ENCODE results near the gene CARD19. TPM values are rescaled to one million over a fixed set of nuclear protein-coding genes. Genes with fewer than 3 reads are reported as not detected.

CARD19 gene
- total RNA-seq, 4 donors from 2014 or later = 53.4 to 93.6 (median 60.7) TPM

DNA sequence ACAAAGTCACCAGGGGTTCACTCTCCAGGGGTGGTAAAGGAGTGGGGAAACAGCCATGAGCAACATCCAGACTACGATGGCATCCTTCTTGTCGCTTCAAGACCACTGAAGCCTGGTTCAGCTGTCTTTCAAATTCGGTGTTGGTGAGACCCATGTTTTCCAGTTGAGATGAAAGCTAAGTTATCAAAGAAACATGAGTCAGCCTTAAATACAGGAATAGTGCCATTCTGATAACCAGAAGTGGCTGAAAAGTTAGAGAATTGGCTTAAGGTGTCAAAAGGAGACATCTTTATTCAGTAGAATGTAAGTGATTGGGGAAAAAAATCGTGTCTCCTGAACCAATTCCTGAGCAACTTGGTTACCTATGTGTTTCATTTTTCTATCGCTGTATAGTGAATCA, 7.0 kb upstream of the CARD19 start:
- Histone ChIP-seq H3K27me3 (no peaks in the 10 kb centered on the region), H3K9me3 (peaks cover 0 to 13% (median 0%) of the 10 kb centered on the region in 4 donors), H3K36me3 (peaks cover 0 to 8% (median 0%) of the 10 kb centered on the region in 3 donors), H3K27ac (no peak overlapping the region), H3K4me3 (no peak overlapping the region), H3K4me1 (peaks cover 0 to 27% (median 13%) of the 10 kb centered on the region in 4 donors)
- 87 to 93% methylated on average over 5 of the region's 5 CpGs for WGBS, 2 donors
- TF ChIP-seq EP300 (IDR thresholded peaks at IDR 0.05) (no peak), POLR2A (IDR thresholded peaks at IDR 0.05) (no peak)
- TF ChIP-seq, protein P1, sequence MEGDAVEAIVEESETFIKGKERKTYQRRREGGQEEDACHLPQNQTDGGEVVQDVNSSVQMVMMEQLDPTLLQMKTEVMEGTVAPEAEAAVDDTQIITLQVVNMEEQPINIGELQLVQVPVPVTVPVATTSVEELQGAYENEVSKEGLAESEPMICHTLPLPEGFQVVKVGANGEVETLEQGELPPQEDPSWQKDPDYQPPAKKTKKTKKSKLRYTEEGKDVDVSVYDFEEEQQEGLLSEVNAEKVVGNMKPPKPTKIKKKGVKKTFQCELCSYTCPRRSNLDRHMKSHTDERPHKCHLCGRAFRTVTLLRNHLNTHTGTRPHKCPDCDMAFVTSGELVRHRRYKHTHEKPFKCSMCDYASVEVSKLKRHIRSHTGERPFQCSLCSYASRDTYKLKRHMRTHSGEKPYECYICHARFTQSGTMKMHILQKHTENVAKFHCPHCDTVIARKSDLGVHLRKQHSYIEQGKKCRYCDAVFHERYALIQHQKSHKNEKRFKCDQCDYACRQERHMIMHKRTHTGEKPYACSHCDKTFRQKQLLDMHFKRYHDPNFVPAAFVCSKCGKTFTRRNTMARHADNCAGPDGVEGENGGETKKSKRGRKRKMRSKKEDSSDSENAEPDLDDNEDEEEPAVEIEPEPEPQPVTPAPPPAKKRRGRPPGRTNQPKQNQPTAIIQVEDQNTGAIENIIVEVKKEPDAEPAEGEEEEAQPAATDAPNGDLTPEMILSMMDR (IDR thresholded peaks at IDR 0.05) = no peak
- DNase-seq (ENCODE audit: low spot score in 2 of 2) = no peak

DNA sequence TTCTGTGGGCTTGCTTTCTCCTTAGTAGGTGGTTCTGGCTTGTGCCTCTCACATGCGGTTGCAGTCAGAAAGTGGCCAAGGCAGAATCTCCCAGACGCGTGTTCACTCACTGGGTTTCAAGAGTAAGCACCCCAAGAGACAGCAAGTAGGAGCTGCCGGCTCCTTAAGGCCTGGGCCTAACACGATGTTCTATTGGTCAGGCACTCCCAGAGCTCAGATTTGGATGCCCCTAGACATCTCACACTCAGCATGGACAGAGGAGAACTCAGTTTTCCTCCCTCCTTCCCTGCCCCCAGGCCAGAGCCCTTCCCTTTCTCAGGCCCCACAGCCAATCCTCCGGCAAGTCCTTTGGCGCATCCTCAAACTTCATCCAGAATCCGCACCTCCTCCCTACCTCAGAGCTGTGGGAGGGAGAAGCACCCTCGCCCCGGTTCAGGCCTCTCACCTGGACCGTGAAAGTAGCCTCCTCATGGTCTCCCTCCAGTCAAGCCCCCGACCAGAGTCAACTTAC, 6.5 kb upstream of the CARD19 start:
- 83 to 86% methylated on average over 12 of the region's 12 CpGs for WGBS, 2 donors
- Histone ChIP-seq H3K27ac (no peak overlapping the region), H3K27me3 (no peaks in the 10 kb centered on the region), H3K9me3 (peaks cover 0 to 13% (median 0%) of the 10 kb centered on the region in 4 donors), H3K4me1 (peaks cover 0 to 32% (median 18%) of the 10 kb centered on the region in 4 donors), H3K4me3 (no peak overlapping the region), H3K36me3 (peaks cover 0 to 8% (median 0%) of the 10 kb centered on the region in 3 donors)
- TF ChIP-seq EP300 (IDR thresholded peaks at IDR 0.05) (no peak), POLR2A (IDR thresholded peaks at IDR 0.05) (no peak)
- TF ChIP-seq, protein P1 (IDR thresholded peaks at IDR 0.05) = no peak
- no peak for DNase-seq (ENCODE audit: low spot score in 2 of 2)

DNA sequence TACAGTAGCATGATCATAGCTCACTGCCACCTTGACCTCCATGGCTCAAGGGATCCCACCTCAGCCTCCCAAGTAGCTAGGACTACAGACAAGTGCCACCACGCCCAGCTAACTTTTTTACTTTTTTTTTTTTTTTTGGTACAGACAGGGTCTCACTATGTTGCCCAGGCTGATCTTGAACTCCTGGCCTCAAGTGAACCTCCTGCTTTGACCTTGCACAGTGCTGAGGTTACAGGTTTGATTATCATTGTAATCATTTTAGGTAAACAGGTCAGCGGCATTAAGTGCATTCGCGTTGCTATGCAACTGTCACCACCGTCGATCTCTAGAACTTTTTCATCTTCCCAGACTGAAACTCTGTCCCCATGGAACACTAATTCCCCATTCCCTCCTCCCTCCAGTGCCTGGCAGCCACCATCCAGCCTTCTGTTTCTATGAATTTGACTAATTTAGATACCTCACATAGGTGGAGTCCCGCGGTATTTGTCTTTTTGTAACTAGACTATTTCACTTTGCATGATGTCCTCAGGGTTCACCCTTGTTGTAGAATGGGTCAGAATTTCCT, 5.8 kb upstream of the CARD19 start:
- WGBS, 2 donors = 86 to 89% methylated on average over 8 of the region's 8 CpGs
- H3K27me3 ChIP-seq = no peaks in the 10 kb centered on the region

DNA sequence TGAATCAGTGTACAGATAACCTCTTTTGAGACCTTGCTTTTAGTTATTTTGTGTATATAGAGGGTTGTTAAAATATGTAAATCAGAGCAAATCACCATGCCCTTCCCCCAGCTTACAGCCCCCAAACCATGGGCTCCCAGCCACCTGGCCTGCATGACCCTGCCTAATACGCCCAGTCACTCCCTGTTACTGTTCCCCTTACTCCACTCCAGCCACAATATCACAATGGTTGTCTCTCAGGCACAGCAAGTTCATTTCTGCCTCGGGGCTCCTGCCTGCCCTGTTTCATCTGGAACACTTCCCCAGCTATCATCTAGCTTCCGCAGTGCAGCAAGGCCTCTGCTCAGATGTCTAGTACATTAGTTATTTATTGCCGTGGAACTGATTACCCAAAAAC, 5.0 kb upstream of the CARD19 start:
- Histone ChIP-seq H3K9me3 (peaks cover 0 to 11% (median 0%) of the 10 kb centered on the region in 4 donors), H3K27ac (no peak overlapping the region), H3K36me3 (peaks cover 0 to under 1% (median 0%) of the 10 kb centered on the region in 3 donors), H3K27me3 (no peaks in the 10 kb centered on the region), H3K4me1 (peaks cover 0 to 39% (median 24%) of the 10 kb centered on the region in 4 donors), H3K4me3 (no peak overlapping the region)
- TF ChIP-seq POLR2A (IDR thresholded peaks at IDR 0.05) (no peak), EP300 (IDR thresholded peaks at IDR 0.05) (no peak)
- TF ChIP-seq, protein P1 (IDR thresholded peaks at IDR 0.05) = no peak
- DNase-seq (ENCODE audit: low spot score in 2 of 2) = no peak
- WGBS, 2 donors = 58 to 68% methylated on average over 4 of the region's 4 CpGs

More for the DNA sequence above, 5.8 kb upstream of the CARD19 start:
- TF ChIP-seq POLR2A (IDR thresholded peaks at IDR 0.05) (no peak), EP300 (IDR thresholded peaks at IDR 0.05) (no peak)
- TF ChIP-seq, protein P1 (IDR thresholded peaks at IDR 0.05) = no peak
- Histone ChIP-seq H3K9me3 (peaks cover 0 to 13% (median 0%) of the 10 kb centered on the region in 4 donors), H3K4me1 (peaks cover 0 to 38% (median 23%) of the 10 kb centered on the region in 4 donors), H3K4me3 (no peak overlapping the region), H3K36me3 (peaks cover 0 to 8% (median 0%) of the 10 kb centered on the region in 3 donors), H3K27ac (no peak overlapping the region)
- DNase-seq (ENCODE audit: low spot score in 2 of 2) = no peak

DNA sequence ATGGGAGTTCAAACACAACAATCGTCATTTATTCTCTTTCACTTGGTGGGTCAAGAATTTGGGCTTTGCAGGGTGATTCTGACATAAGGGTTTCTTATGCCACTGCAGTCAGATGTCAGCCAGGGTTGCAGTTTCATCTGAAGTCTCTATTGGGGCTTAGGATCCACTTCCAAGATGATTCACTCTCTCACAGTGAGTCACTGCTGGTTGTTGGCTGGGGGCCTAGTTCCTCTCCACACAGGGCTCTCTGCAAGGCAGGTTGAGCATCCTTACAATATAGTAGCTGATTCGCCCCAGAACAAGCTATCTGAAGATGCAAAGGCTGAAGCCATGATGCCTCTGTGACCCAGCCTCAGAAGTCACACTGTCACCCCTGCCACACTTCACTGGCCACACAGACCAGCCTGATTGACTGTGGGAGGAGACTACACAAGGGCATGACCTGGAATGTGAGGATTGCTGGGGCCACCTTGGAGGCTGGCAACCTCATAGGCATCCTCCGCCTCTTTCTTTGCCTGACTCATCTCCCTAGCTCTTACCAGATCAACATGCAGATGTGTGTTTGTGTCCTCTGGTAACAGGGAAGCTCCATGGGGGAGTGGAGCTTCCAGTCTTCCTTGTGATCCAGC, 4.5 kb upstream of the CARD19 start:
- H3K27me3 ChIP-seq = no peaks in the 10 kb centered on the region
- no peaks in the 10 kb centered on the region for H3K36me3 ChIP-seq
- TF ChIP-seq POLR2A (IDR thresholded peaks at IDR 0.05) = no peak
- TF ChIP-seq, protein P1 (IDR thresholded peaks at IDR 0.05) = no peak
- TF ChIP-seq EP300 (IDR thresholded peaks at IDR 0.05) = no peak
- H3K4me3 ChIP-seq = no peak overlapping the region
- peaks cover 0 to 11% (median 0%) of the 10 kb centered on the region in 4 donors for H3K9me3 ChIP-seq
- H3K27ac ChIP-seq = no peak overlapping the region
- DNase-seq (ENCODE audit: low spot score in 2 of 2) = no peak
- peaks cover 0 to 40% (median 24%) of the 10 kb centered on the region in 4 donors for H3K4me1 ChIP-seq
- 63 to 67% methylated on average over 3 of the region's 3 CpGs for whole genome bisulfite sequencing, 2 donors
